Activated T-cell treated with anti-CD3 and anti-CD28 coated beads, Interleukin-2, amount 50 U/mL, for 72 hours (primary cell): ENCODE measurements around the gene COQ8B. TPM values are rescaled to one million over a fixed set of nuclear protein-coding genes. Genes with fewer than 3 reads are reported as not detected.
"Not testable (repeated sequence)": the region's sequence is repeated elsewhere in the genome, so short reads cannot be mapped to it uniquely, and the experiment has no call there.

ENCODE experiments used
- ATAC-seq, 2 donors: fragments of 150-1000 bp; cut with Tn5 transposase; replicated peaks in 1 of 2; 2 replicates each; pipeline ENCODE4 v1.10.0; 2021; ENCODE audit warnings: moderate library complexity in 2 of 2, mild to moderate bottlenecking in 1 of 2
- DNase-seq, 2 donors: peaks; one replicate each; pipeline ENCODE4 v3.0.0; 2021 to 2022; ENCODE audit warnings: mixed read lengths in 1 of 2
- H3K27ac Mint-ChIP-seq: one replicate; pipeline ENCODE4 v1.8.0; 2022; ENCODE audit warnings: mild to moderate bottlenecking, moderate library complexity, mixed read lengths
- H3K27me3 Mint-ChIP-seq: one replicate; pipeline ENCODE4 v1.8.0; 2022; ENCODE audit warnings: low read depth, mixed read lengths
- H3K36me3 Mint-ChIP-seq, 2 donors: one replicate each; pipeline ENCODE4 v1.8.0; 2022; ENCODE audit warnings: mixed read lengths in 2 of 2, mild to moderate bottlenecking in 1 of 2; ENCODE audit not compliant: insufficient read depth in 2 of 2
- H3K4me1 Mint-ChIP-seq: one replicate; pipeline ENCODE4 v1.8.0; 2022; ENCODE audit warnings: low read depth, mixed read lengths
- H3K4me3 Mint-ChIP-seq, 2 donors: one replicate each; pipeline ENCODE4 v1.8.0; 2022; ENCODE audit warnings: mild to moderate bottlenecking in 2 of 2, mixed read lengths in 2 of 2, moderate library complexity in 2 of 2
- H3K9me3 Mint-ChIP-seq, 2 donors: one replicate each; pipeline ENCODE4 v1.8.0; 2022; ENCODE audit warnings: mixed read lengths in 2 of 2
- total RNA-seq, 2 donors: library from RNA; stranded (reverse); gene quantifications; one replicate each; pipeline ENCODE4 v1.2.3, GENCODE V29; 2022

COQ8B gene
- 10 to 100 TPM; 45.4 to 58.6 TPM for total RNA-seq

DNA sequence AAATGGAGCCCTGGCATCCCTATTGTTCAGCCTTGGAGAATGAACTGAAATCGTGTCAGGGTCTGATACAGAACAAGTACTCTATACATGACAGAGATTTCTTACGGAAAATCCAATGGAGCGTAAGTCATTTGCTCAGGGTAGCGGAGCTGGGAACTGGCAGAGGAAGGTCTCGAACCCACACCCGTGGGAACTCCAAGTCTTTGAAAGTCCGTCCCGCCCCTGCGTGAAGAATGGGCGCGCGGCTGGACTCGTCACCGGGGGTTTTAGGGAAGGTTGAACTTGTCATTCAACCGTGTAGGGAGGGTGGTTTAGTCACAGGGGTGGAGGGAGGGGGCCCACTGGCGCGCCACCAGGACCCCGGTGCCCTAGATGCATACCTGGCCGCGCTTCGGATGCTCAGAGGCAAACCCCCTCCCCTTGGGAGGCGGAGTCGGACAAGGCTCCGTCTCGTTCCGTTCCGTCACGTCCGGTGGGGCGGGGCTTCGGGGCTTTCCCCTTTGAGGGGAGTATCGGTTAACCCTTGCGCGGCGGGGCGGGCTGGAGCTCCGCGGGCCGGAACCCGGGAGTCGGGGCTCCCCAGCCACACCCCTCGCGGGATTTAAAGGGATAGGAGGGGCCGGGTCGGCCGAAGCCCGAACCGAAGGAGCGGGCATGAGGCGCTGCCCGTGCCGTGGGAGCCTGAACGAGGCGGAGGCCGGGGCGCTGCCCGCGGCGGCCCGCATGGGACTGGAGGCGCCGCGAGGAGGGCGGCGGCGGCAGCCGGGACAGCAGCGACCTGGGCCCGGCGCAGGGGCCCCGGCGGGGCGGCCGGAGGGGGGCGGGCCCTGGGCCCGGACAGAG, at the start of gene COQ8B, which contains the start of gene ITPKC:
Gene COQ8B (minus strand): TSS at position 405 of the 843 bp plus-strand sequence. CDS start 2,254 bp downstream, outside the sequence.
Gene ITPKC (plus strand): TSS at position 631 of the 843 bp plus-strand sequence. CDS start 24 bp downstream, at position 655.
- peaks cover 66% of the 10 kb centered on the region for H3K4me1 Mint-ChIP-seq
- no peaks in the 10 kb centered on the region for H3K27me3 Mint-ChIP-seq
- peaks cover 6 to 8% of the 10 kb centered on the region in 2 donors for H3K36me3 Mint-ChIP-seq
- peak within 1 kb of the TSS; percentile 98 to 99 for H3K4me3 Mint-ChIP-seq
- peak; percentile 81 for ATAC-seq
- peak within 1 kb of the TSS; percentile 88 for H3K27ac Mint-ChIP-seq
- peak; percentile 100 for DNase-seq
- H3K9me3 Mint-ChIP-seq: no peaks in the 10 kb centered on the region

DNA sequence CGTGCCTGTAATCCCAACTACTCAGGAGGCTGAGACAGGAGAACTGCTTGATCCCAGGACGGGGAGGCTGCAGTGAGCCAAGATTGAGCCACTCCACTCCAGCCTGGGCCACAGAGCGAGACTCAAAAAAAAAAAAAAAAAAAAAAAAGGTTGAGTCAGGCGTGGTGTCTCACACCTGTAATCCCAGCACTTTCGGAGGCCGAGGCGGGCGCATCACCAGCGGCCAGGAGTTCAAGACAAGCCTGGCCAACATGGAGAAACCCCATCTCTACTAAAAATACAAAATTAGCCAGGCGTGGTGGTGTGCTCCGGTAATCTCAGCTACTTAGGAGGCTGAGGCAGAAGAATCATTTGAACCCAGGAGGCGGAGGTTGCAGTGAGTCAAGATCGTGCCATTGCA, 49.7 kb upstream of the COQ8B start:
- H3K9me3 Mint-ChIP-seq, H3K4me3 Mint-ChIP-seq, ATAC-seq, H3K27me3 Mint-ChIP-seq, H3K27ac Mint-ChIP-seq, DNase-seq: not testable (repeated sequence)
- Mint-ChIP-seq H3K4me1 (peaks cover 45% of the 10 kb centered on the region), H3K36me3 (peaks cover 22 to 41% of the 10 kb centered on the region in 2 donors)

GRCh38 chr19:40763963-40764362, 47.3 kb upstream of the COQ8B start:
- Mint-ChIP-seq H3K4me1 (peaks cover 66% of the 10 kb centered on the region), H3K36me3 (peaks cover 25 to 51% of the 10 kb centered on the region in 2 donors), H3K4me3 (peak overlapping the region; percentile 16 to 28), H3K27ac (peak overlapping the region; percentile 15), H3K9me3 (no peaks in the 10 kb centered on the region), H3K27me3 (no peaks in the 10 kb centered on the region)
- DNase-seq (peak in 1 of 2 donors; percentile 36), ATAC-seq (peak; percentile 55 to 68)

GRCh38 chr19:40763526-40763925, 46.8 kb upstream of the COQ8B start:
- H3K27ac Mint-ChIP-seq: peak overlapping the region; percentile 11
- peaks cover 25 to 53% of the 10 kb centered on the region in 2 donors for H3K36me3 Mint-ChIP-seq
- H3K9me3 Mint-ChIP-seq: no peaks in the 10 kb centered on the region
- ATAC-seq (no peak), DNase-seq (no peak)
- peaks cover 62% of the 10 kb centered on the region for H3K4me1 Mint-ChIP-seq
- peak overlapping the region in 1 of 2 donors; percentile 16 for H3K4me3 Mint-ChIP-seq
- no peaks in the 10 kb centered on the region for H3K27me3 Mint-ChIP-seq

DNA sequence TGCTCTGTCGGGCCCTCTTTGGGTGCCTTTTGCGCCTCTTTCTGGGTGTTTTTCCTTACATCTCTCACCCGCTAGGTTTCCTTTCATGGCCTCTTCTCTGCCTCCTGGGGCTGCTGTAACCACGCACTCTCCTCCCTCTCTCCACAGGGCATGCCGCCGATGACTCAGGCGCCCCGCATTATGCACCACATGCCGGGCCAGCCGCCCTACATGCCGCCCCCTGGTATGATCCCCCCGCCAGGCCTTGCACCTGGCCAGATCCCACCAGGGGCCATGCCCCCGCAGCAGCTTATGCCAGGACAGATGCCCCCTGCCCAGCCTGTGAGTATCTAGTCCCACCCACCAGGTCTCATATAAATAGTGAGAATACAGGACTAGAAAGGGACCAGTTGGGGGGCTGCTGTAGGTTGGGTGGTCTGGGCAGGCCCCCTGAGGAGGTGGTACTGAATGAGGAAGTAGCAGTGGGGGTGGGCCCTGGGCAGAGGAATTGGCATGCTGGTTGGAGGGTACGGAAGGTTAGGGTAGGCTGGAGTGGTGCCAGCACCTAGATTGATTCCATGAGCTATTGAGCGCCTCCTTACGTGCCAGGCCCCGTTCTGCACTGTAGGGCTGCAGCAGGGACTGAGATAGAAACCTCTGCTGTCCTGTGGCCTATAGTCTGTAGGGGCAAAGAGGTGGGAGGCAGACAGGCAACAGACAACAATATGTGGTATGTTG, 46.2 kb upstream of the COQ8B start:
- ATAC-seq (peak; percentile 50 to 58), DNase-seq (no peak)
- Mint-ChIP-seq H3K27me3 (no peaks in the 10 kb centered on the region), H3K9me3 (no peaks in the 10 kb centered on the region), H3K36me3 (peaks cover 29 to 57% of the 10 kb centered on the region in 2 donors), H3K4me3 (peak overlapping the region; percentile 5 to 53), H3K27ac (peak overlapping the region; percentile 38), H3K4me1 (peaks cover 62% of the 10 kb centered on the region)

- Mint-ChIP-seq H3K9me3 (no peaks in the 10 kb centered on the region), H3K27ac (no peak overlapping the region), H3K4me3 (no peak overlapping the region), H3K36me3 (peaks cover 39 to 59% of the 10 kb centered on the region in 2 donors), H3K4me1 (peaks cover 82% of the 10 kb centered on the region), H3K27me3 (no peaks in the 10 kb centered on the region)
- ATAC-seq (no peak), DNase-seq (no peak)
Observed at GRCh38 chr19:40759352-40759751, 42.7 kb upstream of the COQ8B start.

GRCh38 chr19:40758491-40758890, 41.8 kb upstream of the COQ8B start:
- DNase-seq (no peak), ATAC-seq (no peak)
- Mint-ChIP-seq H3K27ac (no peak overlapping the region), H3K27me3 (no peaks in the 10 kb centered on the region), H3K36me3 (peaks cover 35 to 52% of the 10 kb centered on the region in 2 donors), H3K4me3 (no peak overlapping the region), H3K4me1 (peaks cover 80% of the 10 kb centered on the region), H3K9me3 (no peaks in the 10 kb centered on the region)

- peak; percentile 58 to 63 for DNase-seq
- Mint-ChIP-seq H3K4me1 (peaks cover 73% of the 10 kb centered on the region), H3K4me3 (peak overlapping the region; percentile 59 to 83)
Observed at GRCh38 chr19:40756502-40757110, 39.9 kb upstream of the COQ8B start.

DNA sequence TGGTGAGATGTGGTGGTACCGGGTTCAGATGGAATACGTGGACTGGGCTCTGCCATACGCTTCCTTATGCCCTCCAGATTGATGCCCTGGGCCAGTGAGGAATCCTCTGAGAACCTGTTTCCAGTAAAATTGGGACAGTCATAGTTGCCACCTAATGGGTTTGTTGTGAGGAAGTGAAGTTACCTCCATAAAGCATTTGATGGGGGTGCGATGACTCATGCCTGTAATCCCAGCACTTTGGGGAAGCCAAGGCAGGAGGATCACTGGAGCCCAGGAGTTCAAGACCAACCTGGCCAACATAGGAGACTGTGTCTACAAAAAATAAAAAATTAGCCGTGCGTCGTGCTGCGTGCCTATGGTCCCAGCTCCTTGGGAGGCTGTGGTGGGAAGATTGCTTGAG, 39.1 kb upstream of the COQ8B start:
- Mint-ChIP-seq H3K27ac (peak overlapping the region; percentile 54), H3K4me1 (peaks cover 66% of the 10 kb centered on the region), H3K4me3 (peak overlapping the region; percentile 59 to 83), H3K9me3 (no peaks in the 10 kb centered on the region), H3K36me3 (peaks cover 33 to 48% of the 10 kb centered on the region in 2 donors), H3K27me3 (no peaks in the 10 kb centered on the region)
- DNase-seq (no peak), ATAC-seq (no peak)

More at GRCh38 chr19:40756502-40757110, 39.9 kb upstream of the COQ8B start:
- Mint-ChIP-seq H3K36me3 (peaks cover 33 to 49% of the 10 kb centered on the region in 2 donors), H3K9me3 (no peaks in the 10 kb centered on the region), H3K27me3 (no peaks in the 10 kb centered on the region), H3K27ac (peak overlapping the region; percentile 54)
- ATAC-seq: peak; percentile 58

DNA sequence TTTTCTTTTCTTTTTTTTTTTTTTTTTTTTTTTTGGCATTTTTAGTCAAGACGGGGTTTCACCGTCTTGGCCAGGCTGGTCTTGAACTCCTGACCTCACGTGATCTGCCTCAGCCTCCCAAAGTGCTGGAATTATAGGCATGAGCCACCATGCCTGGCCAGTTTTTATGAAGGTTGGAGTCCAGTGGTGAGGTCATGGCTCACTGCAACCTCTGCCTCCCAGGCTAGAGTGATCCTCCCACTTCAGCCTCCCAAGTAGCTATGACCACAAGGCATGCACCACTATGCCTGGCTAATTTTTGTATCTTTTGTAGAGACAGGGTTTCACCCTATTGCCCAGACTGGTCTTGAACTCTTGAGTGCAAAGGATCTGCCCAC, 38.5 kb upstream of the COQ8B start:
- ATAC-seq (no peak), DNase-seq (no peak)
- H3K36me3 Mint-ChIP-seq: peaks cover 30 to 43% of the 10 kb centered on the region in 2 donors
- H3K27ac Mint-ChIP-seq: peak overlapping the region; percentile 40
- no peaks in the 10 kb centered on the region for H3K27me3 Mint-ChIP-seq
- H3K4me3 Mint-ChIP-seq: peak overlapping the region; percentile 59 to 83
- no peaks in the 10 kb centered on the region for H3K9me3 Mint-ChIP-seq
- peaks cover 61% of the 10 kb centered on the region for H3K4me1 Mint-ChIP-seq

GRCh38 chr19:40754611-40755247, 38.0 kb upstream of the COQ8B start:
- Mint-ChIP-seq H3K36me3 (peaks cover 27 to 39% of the 10 kb centered on the region in 2 donors), H3K27me3 (no peaks in the 10 kb centered on the region), H3K9me3 (no peaks in the 10 kb centered on the region), H3K27ac (peak overlapping the region; percentile 90), H3K4me3 (peak overlapping the region; percentile 83 to 94), H3K4me1 (peaks cover 61% of the 10 kb centered on the region)
- DNase-seq (peak; percentile 68 to 71), ATAC-seq (peak; percentile 1 to 8)

- Mint-ChIP-seq H3K27me3 (no peaks in the 10 kb centered on the region), H3K9me3 (no peaks in the 10 kb centered on the region), H3K36me3 (peaks cover 20 to 27% of the 10 kb centered on the region in 2 donors), H3K4me1 (peaks cover 70% of the 10 kb centered on the region), H3K27ac (peak overlapping the region; percentile 93), H3K4me3 (peak overlapping the region; percentile 91 to 92)
- DNase-seq (peak in 1 of 2 donors; percentile 38), ATAC-seq (no peak)
Observed at GRCh38 chr19:40752257-40752781, 35.6 kb upstream of the COQ8B start.
